ENCODE results near the gene KISS1R.
"Not testable (repeated sequence)": the region's sequence is repeated elsewhere in the genome, so short reads cannot be mapped to it uniquely, and the experiment has no call there.

Gene KISS1R

GRCh38 chr19:875265-875879 is 41.8 kb upstream of the KISS1R start:
- H3K27ac ChIP-seq (ENCODE audit: low read length): no peak overlapping the region
- H3K9ac ChIP-seq (ENCODE audit: low read depth, low read length): no peak overlapping the region
- no peaks in the 10 kb centered on the region for H3K27me3 ChIP-seq (ENCODE audit: insufficient read depth, low read length)
- H3K4me1 ChIP-seq (ENCODE audit: insufficient read depth, low read length): no peaks in the 10 kb centered on the region
- no peaks in the 10 kb centered on the region for H3K9me3 ChIP-seq (ENCODE audit: insufficient read depth, low read depth, low read length)
- peaks cover 8% of the 10 kb centered on the region for H3K36me3 ChIP-seq (ENCODE audit: insufficient read depth, low read depth, low read length)
- no peak overlapping the region for H3K4me3 ChIP-seq (ENCODE audit: low read length)

GRCh38 chr19:876089-876488 is 41.0 kb upstream of the KISS1R start:
- Histone ChIP-seq H3K4me3 (ENCODE audit: low read length) (no peak overlapping the region), H3K9ac (ENCODE audit: low read depth, low read length) (no peak overlapping the region), H3K27ac (ENCODE audit: low read length) (no peak overlapping the region), H3K9me3 (ENCODE audit: insufficient read depth, low read depth, low read length) (no peaks in the 10 kb centered on the region), H3K4me1 (ENCODE audit: insufficient read depth, low read length) (no peaks in the 10 kb centered on the region), H3K36me3 (ENCODE audit: insufficient read depth, low read depth, low read length) (peaks cover 11% of the 10 kb centered on the region), H3K27me3 (ENCODE audit: insufficient read depth, low read length) (no peaks in the 10 kb centered on the region)

DNA sequence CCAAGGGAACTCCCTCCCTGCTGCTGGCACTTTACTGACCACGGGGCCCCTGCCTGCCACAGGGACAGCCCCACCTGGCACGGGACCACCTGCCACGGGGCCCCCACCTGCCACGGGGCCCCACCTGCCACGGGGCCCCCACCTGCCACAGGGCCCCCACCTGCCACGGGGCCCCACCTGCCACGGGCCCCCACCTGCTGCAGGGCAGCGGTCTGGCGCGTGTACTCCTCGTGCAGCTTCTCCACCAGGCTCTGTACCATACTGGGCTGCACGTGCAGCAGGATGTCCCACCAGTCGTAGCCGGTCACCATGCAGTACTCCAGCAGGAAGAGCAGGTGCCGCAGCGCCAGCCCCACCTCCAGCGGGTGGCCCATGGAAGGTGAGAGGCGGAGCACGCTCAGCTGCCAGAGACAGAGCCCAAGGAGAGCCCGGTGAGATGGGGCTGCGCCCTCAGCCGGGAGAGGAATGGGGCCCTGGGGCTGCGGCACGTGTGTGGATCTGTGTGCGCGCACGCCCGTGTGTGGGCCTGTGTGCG is 40.3 kb upstream of the KISS1R start:
- Histone ChIP-seq H3K4me3 (ENCODE audit: low read length) (no peak overlapping the region), H3K4me1 (ENCODE audit: insufficient read depth, low read length) (no peaks in the 10 kb centered on the region), H3K36me3 (ENCODE audit: insufficient read depth, low read depth, low read length) (peaks cover 17% of the 10 kb centered on the region), H3K9ac (ENCODE audit: low read depth, low read length) (no peak overlapping the region), H3K27ac (ENCODE audit: low read length) (no peak overlapping the region), H3K27me3 (ENCODE audit: insufficient read depth, low read length) (no peaks in the 10 kb centered on the region), H3K9me3 (ENCODE audit: insufficient read depth, low read depth, low read length) (no peaks in the 10 kb centered on the region)

DNA sequence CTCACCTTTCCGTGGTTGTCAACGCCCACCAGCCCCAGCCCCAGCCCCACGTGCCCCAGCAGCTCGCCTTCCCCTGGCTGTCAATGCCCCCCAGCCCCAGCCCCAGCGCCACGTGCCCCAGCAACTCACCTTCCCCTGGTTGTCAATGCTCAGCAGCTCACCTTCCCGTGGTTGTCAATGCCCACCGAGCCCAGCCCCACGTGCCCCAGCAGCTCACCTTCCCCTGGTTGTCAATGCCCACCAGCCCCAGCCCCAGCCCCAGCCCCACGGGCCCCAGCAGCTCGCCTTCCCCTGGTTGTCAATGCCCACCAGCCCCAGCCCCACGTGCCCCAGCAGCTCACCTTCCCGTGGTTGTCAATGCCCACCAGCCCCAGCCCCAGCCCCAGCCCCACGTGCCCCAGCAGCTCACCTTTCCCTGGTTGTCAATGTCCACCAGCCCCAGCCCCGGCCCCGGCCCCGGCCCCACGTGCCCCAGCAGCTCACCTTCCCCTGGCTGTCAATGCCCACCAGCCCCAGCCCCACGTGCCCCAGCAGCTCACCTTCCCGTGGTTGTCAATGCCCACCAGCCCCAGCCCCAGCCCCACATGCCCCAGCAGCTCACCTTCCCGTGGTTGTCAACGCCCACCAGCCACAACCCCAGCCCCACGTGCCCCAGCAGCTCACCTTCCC is 39.0 kb upstream of the KISS1R start:
- H3K36me3 ChIP-seq (ENCODE audit: insufficient read depth, low read depth, low read length): peaks cover 28% of the 10 kb centered on the region
- H3K27me3 ChIP-seq (ENCODE audit: insufficient read depth, low read length); H3K9me3 ChIP-seq (ENCODE audit: insufficient read depth, low read depth, low read length); H3K9ac ChIP-seq (ENCODE audit: low read depth, low read length); H3K4me1 ChIP-seq (ENCODE audit: insufficient read depth, low read length); H3K27ac ChIP-seq (ENCODE audit: low read length); H3K4me3 ChIP-seq (ENCODE audit: low read length): not testable (repeated sequence)

DNA sequence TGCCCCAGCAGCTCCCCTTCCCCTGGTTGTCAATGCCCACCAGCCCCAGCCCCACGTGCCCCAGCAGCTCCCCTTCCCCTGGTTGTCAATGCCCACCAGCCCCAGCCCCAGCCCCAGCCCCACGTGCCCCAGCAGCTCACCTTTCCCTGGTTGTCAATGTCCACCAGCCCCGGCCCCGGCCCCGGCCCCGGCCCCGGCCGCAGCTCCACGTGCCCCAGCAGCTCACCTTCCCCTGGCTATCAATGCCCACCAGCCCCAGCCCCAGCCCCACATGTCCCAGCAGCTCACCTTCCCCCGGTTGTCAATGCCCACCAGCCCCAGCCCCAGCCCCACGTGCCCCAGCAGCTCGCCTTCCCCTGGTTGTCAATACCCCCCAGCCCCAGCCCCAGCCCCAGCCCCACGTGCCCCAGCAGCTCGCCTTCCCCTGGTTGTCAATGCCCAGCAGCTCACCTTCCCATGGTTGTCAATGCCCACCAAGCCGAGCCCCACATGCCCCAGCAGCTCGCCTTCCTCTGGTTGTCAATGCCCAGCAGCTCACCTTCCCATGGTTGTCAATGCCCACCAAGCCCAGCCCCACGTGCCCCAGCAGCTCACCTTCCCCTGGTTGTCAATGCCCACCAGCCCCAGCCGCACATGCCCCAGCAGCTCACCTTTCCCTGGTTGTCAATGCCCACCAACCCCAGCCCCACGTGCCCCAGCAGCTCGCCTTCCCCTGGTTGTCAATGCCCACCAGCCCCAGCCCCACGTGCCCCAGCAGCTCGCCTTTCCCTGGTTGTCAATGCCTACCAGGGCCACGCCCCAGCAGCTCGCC is 38.2 kb upstream of the KISS1R start:
- not testable (repeated sequence) for H3K9ac ChIP-seq (ENCODE audit: low read depth, low read length); H3K9me3 ChIP-seq (ENCODE audit: insufficient read depth, low read depth, low read length); H3K4me3 ChIP-seq (ENCODE audit: low read length); H3K27me3 ChIP-seq (ENCODE audit: insufficient read depth, low read length); H3K27ac ChIP-seq (ENCODE audit: low read length); H3K4me1 ChIP-seq (ENCODE audit: insufficient read depth, low read length)
- peaks cover 32% of the 10 kb centered on the region for H3K36me3 ChIP-seq (ENCODE audit: insufficient read depth, low read depth, low read length)

- no peaks in the 10 kb centered on the region for H3K4me1 ChIP-seq (ENCODE audit: insufficient read depth, low read length)
- H3K36me3 ChIP-seq (ENCODE audit: insufficient read depth, low read depth, low read length): peaks cover 34% of the 10 kb centered on the region
- no peaks in the 10 kb centered on the region for H3K27me3 ChIP-seq (ENCODE audit: insufficient read depth, low read length)
- no peak overlapping the region for H3K27ac ChIP-seq (ENCODE audit: low read length)
- H3K9me3 ChIP-seq (ENCODE audit: insufficient read depth, low read depth, low read length): no peaks in the 10 kb centered on the region
- H3K4me3 ChIP-seq (ENCODE audit: low read length): no peak overlapping the region
- H3K9ac ChIP-seq (ENCODE audit: low read depth, low read length): no peak overlapping the region
Observed at GRCh38 chr19:879711-880438, 37.3 kb upstream of the KISS1R start.

DNA sequence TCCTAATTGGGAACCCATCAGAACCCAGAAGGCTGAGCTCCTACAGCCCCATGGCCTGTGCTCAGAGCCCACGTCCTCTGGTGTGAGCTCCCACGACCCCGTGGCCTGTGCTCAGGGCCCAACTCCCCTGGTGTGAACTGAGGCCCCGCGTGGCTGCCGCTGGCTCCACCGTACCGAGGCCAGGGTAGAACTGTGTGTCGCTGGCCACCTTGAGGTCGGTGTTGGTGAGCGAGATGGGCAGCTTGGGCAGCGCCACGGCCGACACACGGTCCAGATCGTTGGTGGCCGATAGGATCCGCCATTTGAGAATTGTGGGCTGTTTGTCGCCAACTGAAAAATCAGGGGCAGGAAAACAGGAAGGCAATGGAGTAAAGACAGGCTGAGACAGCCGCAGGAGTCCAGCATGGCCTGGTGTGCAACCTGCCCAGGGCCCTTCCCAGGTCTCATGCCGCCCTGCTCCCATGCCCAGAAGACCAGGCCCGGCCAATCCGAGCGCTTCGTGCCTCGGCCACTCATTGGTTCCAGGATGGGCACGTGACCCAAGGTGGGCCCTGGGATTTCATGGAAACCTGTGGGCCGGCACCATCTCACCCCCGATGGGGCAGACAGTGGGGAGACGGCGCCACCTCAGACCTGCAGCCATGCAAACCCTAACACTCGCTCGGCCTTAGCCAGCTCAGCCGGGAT is 35.6 kb upstream of the KISS1R start:
- H3K9me3 ChIP-seq (ENCODE audit: insufficient read depth, low read depth, low read length): no peaks in the 10 kb centered on the region
- peaks cover 42% of the 10 kb centered on the region for H3K36me3 ChIP-seq (ENCODE audit: insufficient read depth, low read depth, low read length)
- no peaks in the 10 kb centered on the region for H3K4me1 ChIP-seq (ENCODE audit: insufficient read depth, low read length)
- no peaks in the 10 kb centered on the region for H3K27me3 ChIP-seq (ENCODE audit: insufficient read depth, low read length)
- no peak overlapping the region for H3K4me3 ChIP-seq (ENCODE audit: low read length)
- no peak overlapping the region for H3K9ac ChIP-seq (ENCODE audit: low read depth, low read length)
- H3K27ac ChIP-seq (ENCODE audit: low read length): no peak overlapping the region

- Histone ChIP-seq H3K9me3 (ENCODE audit: insufficient read depth, low read depth, low read length) (no peaks in the 10 kb centered on the region), H3K27me3 (ENCODE audit: insufficient read depth, low read length) (no peaks in the 10 kb centered on the region), H3K4me1 (ENCODE audit: insufficient read depth, low read length) (no peaks in the 10 kb centered on the region), H3K36me3 (ENCODE audit: insufficient read depth, low read depth, low read length) (peaks cover 52% of the 10 kb centered on the region), H3K4me3 (ENCODE audit: low read length) (no peak overlapping the region), H3K27ac (ENCODE audit: low read length) (no peak overlapping the region), H3K9ac (ENCODE audit: low read depth, low read length) (no peak overlapping the region)
Observed at GRCh38 chr19:882871-883497, 34.1 kb upstream of the KISS1R start.

- no peaks in the 10 kb centered on the region for H3K4me1 ChIP-seq (ENCODE audit: insufficient read depth, low read length)
- no peaks in the 10 kb centered on the region for H3K9me3 ChIP-seq (ENCODE audit: insufficient read depth, low read depth, low read length)
- H3K27ac ChIP-seq (ENCODE audit: low read length): no peak overlapping the region
- peaks cover 56% of the 10 kb centered on the region for H3K36me3 ChIP-seq (ENCODE audit: insufficient read depth, low read depth, low read length)
- no peak overlapping the region for H3K9ac ChIP-seq (ENCODE audit: low read depth, low read length)
- H3K4me3 ChIP-seq (ENCODE audit: low read length): no peak overlapping the region
- no peaks in the 10 kb centered on the region for H3K27me3 ChIP-seq (ENCODE audit: insufficient read depth, low read length)
Observed at GRCh38 chr19:883661-884211, 33.4 kb upstream of the KISS1R start.

DNA sequence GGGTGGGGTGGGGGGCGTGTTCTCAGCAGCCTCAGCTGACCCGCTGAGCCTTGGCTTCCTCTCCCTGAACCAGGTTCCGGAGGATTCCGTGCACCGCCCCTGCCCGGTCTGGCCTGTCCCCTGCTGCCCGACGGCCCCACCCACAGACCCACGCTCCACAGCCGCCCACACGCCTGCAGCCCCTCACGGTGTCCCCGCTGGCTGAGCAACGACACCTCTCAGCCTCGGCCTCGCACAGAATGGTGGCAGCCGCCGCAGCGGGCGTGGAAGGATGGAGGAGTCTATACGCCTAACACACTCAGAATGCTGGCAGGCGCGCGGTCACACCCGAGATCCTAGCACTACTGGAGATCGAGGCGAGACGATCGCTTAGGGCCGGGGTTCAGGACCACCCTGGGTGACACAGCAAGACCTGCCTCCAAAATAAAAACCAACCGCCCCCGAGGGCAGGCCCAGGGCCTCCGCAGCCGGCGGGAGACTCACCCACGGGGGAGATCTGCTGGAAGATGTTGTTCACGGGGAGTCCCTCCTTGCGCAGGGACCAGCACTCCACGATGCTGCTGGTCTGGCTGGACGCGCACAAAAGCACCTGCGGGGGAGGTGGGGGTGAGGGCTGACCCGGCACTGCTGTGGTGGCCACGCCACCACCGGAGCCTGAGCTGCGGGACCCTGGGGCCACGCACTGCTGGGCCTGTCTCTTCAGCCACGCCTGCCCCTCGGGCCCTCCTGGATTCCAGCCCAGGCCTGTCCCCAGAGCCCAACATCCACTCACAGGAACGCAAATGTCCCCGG is 32.5 kb upstream of the KISS1R start:
- no peaks in the 10 kb centered on the region for H3K4me1 ChIP-seq (ENCODE audit: insufficient read depth, low read length)
- no peaks in the 10 kb centered on the region for H3K27me3 ChIP-seq (ENCODE audit: insufficient read depth, low read length)
- no peak overlapping the region for H3K27ac ChIP-seq (ENCODE audit: low read length)
- peaks cover 64% of the 10 kb centered on the region for H3K36me3 ChIP-seq (ENCODE audit: insufficient read depth, low read depth, low read length)
- H3K9ac ChIP-seq (ENCODE audit: low read depth, low read length): no peak overlapping the region
- no peak overlapping the region for H3K4me3 ChIP-seq (ENCODE audit: low read length)
- no peaks in the 10 kb centered on the region for H3K9me3 ChIP-seq (ENCODE audit: insufficient read depth, low read depth, low read length)
